ENCODE results near the gene GUCY1A1. TPM values are rescaled to one million over a fixed set of nuclear protein-coding genes. Genes with fewer than 3 reads are reported as not detected.

GUCY1A1 gene
- total RNA-seq, 1 donor from 2014 or later = 0.08 TPM

- H3K4me1 Mint-ChIP-seq (ENCODE audit: low read depth) = peaks cover 5% of the 10 kb centered on the region
- no peaks in the 10 kb centered on the region for H3K9me3 Mint-ChIP-seq
- DNase-seq (ENCODE audit: low spot score) = no peak
- peaks cover 4% of the 10 kb centered on the region for H3K36me3 Mint-ChIP-seq (ENCODE audit: low read depth)
- peaks cover 19% of the 10 kb centered on the region for H3K27me3 Mint-ChIP-seq (ENCODE audit: insufficient read depth)
- intact Hi-C loops (cut with micrococcal nuclease) = no loop called here
- H3K27ac Mint-ChIP-seq = no peak overlapping the region
- H3K4me3 Mint-ChIP-seq = no peak overlapping the region
Observed at GRCh38 chr4:155762334-155762733, 95.7 kb downstream of the GUCY1A1 start.

- peaks cover 5% of the 10 kb centered on the region for H3K4me1 Mint-ChIP-seq (ENCODE audit: low read depth)
- no peaks in the 10 kb centered on the region for H3K9me3 Mint-ChIP-seq
- H3K4me3 Mint-ChIP-seq = no peak overlapping the region
- intact Hi-C loops (cut with micrococcal nuclease) = no loop called here
- no peak for DNase-seq (ENCODE audit: low spot score)
- H3K27me3 Mint-ChIP-seq (ENCODE audit: insufficient read depth) = peaks cover 12% of the 10 kb centered on the region
- H3K36me3 Mint-ChIP-seq (ENCODE audit: low read depth) = peaks cover 1% of the 10 kb centered on the region
- H3K27ac Mint-ChIP-seq = no peak overlapping the region
Observed at GRCh38 chr4:155763551-155763950, 96.9 kb downstream of the GUCY1A1 start.

DNA sequence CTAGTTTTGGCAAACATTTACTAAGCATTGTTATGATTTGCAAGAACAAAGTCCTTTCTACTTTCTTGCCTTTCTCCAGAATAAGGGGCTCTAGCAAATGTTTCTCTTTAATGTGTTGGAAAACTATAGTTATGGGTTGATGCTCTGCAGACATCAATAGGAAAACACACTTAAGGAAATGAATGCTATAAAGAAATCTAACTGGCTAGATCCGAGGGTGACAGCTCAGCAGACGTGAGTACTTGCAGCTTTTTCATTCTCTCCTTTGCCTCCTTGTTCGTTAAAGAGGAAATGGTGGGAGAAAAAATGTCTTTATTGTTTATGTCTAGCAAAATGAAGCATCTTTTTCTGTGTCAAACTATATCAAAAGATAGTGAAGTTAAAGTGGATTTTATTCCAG is 98.5 kb downstream of the GUCY1A1 start:
- Mint-ChIP-seq H3K4me1 (ENCODE audit: low read depth) (peaks cover 5% of the 10 kb centered on the region), H3K27me3 (ENCODE audit: insufficient read depth) (peaks cover 9% of the 10 kb centered on the region), H3K4me3 (no peak overlapping the region), H3K36me3 (ENCODE audit: low read depth) (peaks cover 1% of the 10 kb centered on the region), H3K27ac (no peak overlapping the region), H3K9me3 (no peaks in the 10 kb centered on the region)
- intact Hi-C loops (cut with micrococcal nuclease) = no loop called here
- no peak for DNase-seq (ENCODE audit: low spot score)

- DNase-seq (ENCODE audit: low spot score) = no peak
- Mint-ChIP-seq H3K36me3 (ENCODE audit: low read depth) (no peaks in the 10 kb centered on the region), H3K27ac (no peak overlapping the region), H3K27me3 (ENCODE audit: insufficient read depth) (peaks cover 2% of the 10 kb centered on the region), H3K9me3 (no peaks in the 10 kb centered on the region), H3K4me3 (no peak overlapping the region), H3K4me1 (ENCODE audit: low read depth) (no peaks in the 10 kb centered on the region)
- intact Hi-C loops (cut with micrococcal nuclease) = no loop called here
Observed at GRCh38 chr4:155766622-155767021, 100.0 kb downstream of the GUCY1A1 start.

DNA sequence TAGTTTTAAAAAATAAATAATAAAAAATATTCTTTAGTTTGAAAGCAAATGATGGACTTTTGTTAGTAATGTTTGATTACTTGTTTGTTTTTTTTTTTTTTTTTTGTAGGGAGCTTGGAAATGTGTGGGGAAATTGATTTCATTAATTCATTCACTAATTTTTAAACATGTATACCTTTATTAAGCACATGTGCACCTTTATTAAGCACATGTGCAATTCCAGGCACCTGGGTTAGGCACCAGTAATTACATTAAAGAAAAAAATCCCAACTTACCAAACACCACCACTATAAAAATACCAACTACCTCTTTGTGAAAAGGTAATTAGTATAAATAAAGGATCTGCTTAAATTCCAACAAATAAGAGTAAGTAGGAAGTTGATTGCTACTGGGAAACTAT is 101.7 kb downstream of the GUCY1A1 start:
- no peak for DNase-seq (ENCODE audit: low spot score)
- H3K27me3 Mint-ChIP-seq (ENCODE audit: insufficient read depth) = peaks cover 2% of the 10 kb centered on the region
- no peaks in the 10 kb centered on the region for H3K9me3 Mint-ChIP-seq
- intact Hi-C loops (cut with micrococcal nuclease) = no loop called here
- no peaks in the 10 kb centered on the region for H3K4me1 Mint-ChIP-seq (ENCODE audit: low read depth)
- no peaks in the 10 kb centered on the region for H3K36me3 Mint-ChIP-seq (ENCODE audit: low read depth)
- H3K27ac Mint-ChIP-seq = no peak overlapping the region
- no peak overlapping the region for H3K4me3 Mint-ChIP-seq

DNA sequence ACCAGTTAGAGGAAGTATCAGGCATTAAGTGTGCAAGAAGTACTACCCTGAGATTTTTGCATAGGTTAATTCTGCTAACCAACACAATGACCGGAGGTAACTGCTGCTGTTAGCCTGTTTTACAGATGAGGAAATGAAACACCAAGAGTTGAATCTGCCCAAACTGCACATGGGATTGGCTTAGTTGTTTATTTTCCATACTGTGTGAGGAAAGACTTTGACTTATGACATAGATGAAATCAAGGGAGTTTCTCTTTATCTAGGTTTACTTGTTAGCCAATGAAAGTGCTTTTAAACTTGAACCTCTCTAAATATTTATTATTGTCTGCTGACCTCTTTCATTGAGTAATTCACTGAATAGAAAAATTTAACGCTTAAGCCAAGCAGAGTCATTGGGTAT is 102.4 kb downstream of the GUCY1A1 start:
- intact Hi-C loops (cut with micrococcal nuclease) = no loop called here
- Mint-ChIP-seq H3K9me3 (no peaks in the 10 kb centered on the region), H3K4me1 (ENCODE audit: low read depth) (no peaks in the 10 kb centered on the region), H3K27ac (no peak overlapping the region), H3K4me3 (no peak overlapping the region), H3K27me3 (ENCODE audit: insufficient read depth) (peaks cover 2% of the 10 kb centered on the region), H3K36me3 (ENCODE audit: low read depth) (no peaks in the 10 kb centered on the region)
- DNase-seq (ENCODE audit: low spot score) = no peak

- DNase-seq (ENCODE audit: low spot score) = no peak
- H3K27ac Mint-ChIP-seq = no peak overlapping the region
- intact Hi-C loops (cut with micrococcal nuclease) = no loop called here
- no peaks in the 10 kb centered on the region for H3K36me3 Mint-ChIP-seq (ENCODE audit: low read depth)
- H3K4me1 Mint-ChIP-seq (ENCODE audit: low read depth) = no peaks in the 10 kb centered on the region
- no peak overlapping the region for H3K4me3 Mint-ChIP-seq
- no peaks in the 10 kb centered on the region for H3K9me3 Mint-ChIP-seq
- H3K27me3 Mint-ChIP-seq (ENCODE audit: insufficient read depth) = no peaks in the 10 kb centered on the region
Observed at GRCh38 chr4:155772459-155773195, 106.0 kb downstream of the GUCY1A1 start.

DNA sequence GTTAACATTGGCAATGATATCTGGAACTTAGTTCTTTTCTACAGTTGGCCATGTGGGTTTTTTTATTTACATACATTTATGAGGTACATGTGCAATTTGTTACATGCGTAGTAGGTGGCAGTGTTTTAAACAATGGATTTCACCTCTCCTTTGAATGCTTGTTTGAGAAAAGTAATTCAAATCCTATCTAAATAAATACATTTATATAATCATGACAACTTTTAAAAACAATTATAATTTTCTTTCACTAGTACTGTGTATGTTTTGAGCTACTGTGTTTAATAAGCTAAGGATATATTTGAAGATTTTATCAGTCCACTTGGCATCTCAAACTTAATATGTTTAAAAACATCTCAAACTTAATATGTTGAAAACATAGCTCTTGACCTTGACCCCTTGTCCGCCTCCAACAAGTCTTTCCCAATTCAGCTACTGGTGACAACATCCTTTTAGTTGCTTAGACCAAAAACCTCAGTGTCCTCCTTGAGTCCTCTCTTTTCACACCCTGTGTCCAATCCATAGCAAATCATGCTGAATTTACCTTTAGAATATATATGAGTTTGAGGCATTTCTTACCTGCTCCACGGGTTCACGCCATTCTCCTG is 106.7 kb downstream of the GUCY1A1 start:
- Mint-ChIP-seq H3K9me3 (no peaks in the 10 kb centered on the region), H3K27ac (no peak overlapping the region), H3K4me3 (no peak overlapping the region), H3K4me1 (ENCODE audit: low read depth) (no peaks in the 10 kb centered on the region), H3K36me3 (ENCODE audit: low read depth) (no peaks in the 10 kb centered on the region), H3K27me3 (ENCODE audit: insufficient read depth) (no peaks in the 10 kb centered on the region)
- intact Hi-C loops (cut with micrococcal nuclease) = no loop called here
- no peak for DNase-seq (ENCODE audit: low spot score)

DNA sequence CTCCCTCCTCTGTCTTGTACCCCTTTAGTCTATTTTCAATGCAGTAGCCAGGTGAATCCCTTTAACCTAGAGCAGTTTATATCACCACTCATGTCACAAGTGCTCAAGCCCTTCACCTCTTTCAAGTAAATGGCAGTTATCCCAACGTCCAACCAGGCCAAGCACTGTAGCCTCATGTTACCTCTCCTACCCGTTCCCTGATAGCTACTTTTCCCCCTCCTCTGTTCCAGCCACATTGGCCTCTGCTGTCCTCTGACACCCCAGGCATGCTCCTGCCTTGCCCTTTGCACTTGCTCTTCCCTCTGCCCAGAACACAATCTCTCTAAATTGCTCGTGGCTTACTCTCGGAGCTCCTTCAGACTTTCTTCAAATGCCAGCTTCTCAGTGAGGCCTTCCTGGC is 107.4 kb downstream of the GUCY1A1 start:
- H3K9me3 Mint-ChIP-seq = no peaks in the 10 kb centered on the region
- H3K27ac Mint-ChIP-seq = no peak overlapping the region
- no peaks in the 10 kb centered on the region for H3K4me1 Mint-ChIP-seq (ENCODE audit: low read depth)
- no peaks in the 10 kb centered on the region for H3K27me3 Mint-ChIP-seq (ENCODE audit: insufficient read depth)
- no peaks in the 10 kb centered on the region for H3K36me3 Mint-ChIP-seq (ENCODE audit: low read depth)
- intact Hi-C loops (cut with micrococcal nuclease) = no loop called here
- no peak overlapping the region for H3K4me3 Mint-ChIP-seq
- DNase-seq (ENCODE audit: low spot score) = no peak

GRCh38 chr4:155777971-155778735 is 111.5 kb downstream of the GUCY1A1 start:
- intact Hi-C loops (cut with micrococcal nuclease) = no loop called here
- H3K27ac Mint-ChIP-seq = no peak overlapping the region
- no peak for DNase-seq (ENCODE audit: low spot score)
- no peaks in the 10 kb centered on the region for H3K36me3 Mint-ChIP-seq (ENCODE audit: low read depth)
- no peaks in the 10 kb centered on the region for H3K27me3 Mint-ChIP-seq (ENCODE audit: insufficient read depth)
- no peak overlapping the region for H3K4me3 Mint-ChIP-seq
- no peaks in the 10 kb centered on the region for H3K9me3 Mint-ChIP-seq
- H3K4me1 Mint-ChIP-seq (ENCODE audit: low read depth) = no peaks in the 10 kb centered on the region

GRCh38 chr4:155780775-155781174 is 114.1 kb downstream of the GUCY1A1 start:
- H3K36me3 Mint-ChIP-seq (ENCODE audit: low read depth) = no peaks in the 10 kb centered on the region
- intact Hi-C loops (cut with micrococcal nuclease) = loop anchor here (10.0 kb wide), 1 partner anchor 106 kb away; no protein-coding TSS in a partner anchor
- H3K27ac Mint-ChIP-seq = no peak overlapping the region
- H3K27me3 Mint-ChIP-seq (ENCODE audit: insufficient read depth) = no peaks in the 10 kb centered on the region
- no peaks in the 10 kb centered on the region for H3K9me3 Mint-ChIP-seq
- no peak for DNase-seq (ENCODE audit: low spot score)
- H3K4me1 Mint-ChIP-seq (ENCODE audit: low read depth) = no peaks in the 10 kb centered on the region
- H3K4me3 Mint-ChIP-seq = no peak overlapping the region

- intact Hi-C loops (cut with micrococcal nuclease) = loop anchor here (10.0 kb wide), 1 partner anchor 107 kb away; no protein-coding TSS in a partner anchor
- no peak overlapping the region for H3K27ac Mint-ChIP-seq
- H3K36me3 Mint-ChIP-seq (ENCODE audit: low read depth) = no peaks in the 10 kb centered on the region
- no peaks in the 10 kb centered on the region for H3K4me1 Mint-ChIP-seq (ENCODE audit: low read depth)
- H3K4me3 Mint-ChIP-seq = no peak overlapping the region
- no peak for DNase-seq (ENCODE audit: low spot score)
- H3K27me3 Mint-ChIP-seq (ENCODE audit: insufficient read depth) = no peaks in the 10 kb centered on the region
- H3K9me3 Mint-ChIP-seq = no peaks in the 10 kb centered on the region
Observed at GRCh38 chr4:155781249-155781831, 114.7 kb downstream of the GUCY1A1 start.
